NCI-H2196 treated with DMSO at 0.1 percent for 48 hours (cell line): ENCODE data around the gene RASA2.
"Not testable (repeated sequence)": the region's sequence is repeated elsewhere in the genome, so short reads cannot be mapped to it uniquely, and the experiment has no call there.

Experiments
- DNase-seq: peaks from one replicate; lab custom pipeline; 2025; ENCODE audit not compliant: unreplicated experiment; lab: John Stamatoyannopoulos, UW

RASA2 gene

DNA sequence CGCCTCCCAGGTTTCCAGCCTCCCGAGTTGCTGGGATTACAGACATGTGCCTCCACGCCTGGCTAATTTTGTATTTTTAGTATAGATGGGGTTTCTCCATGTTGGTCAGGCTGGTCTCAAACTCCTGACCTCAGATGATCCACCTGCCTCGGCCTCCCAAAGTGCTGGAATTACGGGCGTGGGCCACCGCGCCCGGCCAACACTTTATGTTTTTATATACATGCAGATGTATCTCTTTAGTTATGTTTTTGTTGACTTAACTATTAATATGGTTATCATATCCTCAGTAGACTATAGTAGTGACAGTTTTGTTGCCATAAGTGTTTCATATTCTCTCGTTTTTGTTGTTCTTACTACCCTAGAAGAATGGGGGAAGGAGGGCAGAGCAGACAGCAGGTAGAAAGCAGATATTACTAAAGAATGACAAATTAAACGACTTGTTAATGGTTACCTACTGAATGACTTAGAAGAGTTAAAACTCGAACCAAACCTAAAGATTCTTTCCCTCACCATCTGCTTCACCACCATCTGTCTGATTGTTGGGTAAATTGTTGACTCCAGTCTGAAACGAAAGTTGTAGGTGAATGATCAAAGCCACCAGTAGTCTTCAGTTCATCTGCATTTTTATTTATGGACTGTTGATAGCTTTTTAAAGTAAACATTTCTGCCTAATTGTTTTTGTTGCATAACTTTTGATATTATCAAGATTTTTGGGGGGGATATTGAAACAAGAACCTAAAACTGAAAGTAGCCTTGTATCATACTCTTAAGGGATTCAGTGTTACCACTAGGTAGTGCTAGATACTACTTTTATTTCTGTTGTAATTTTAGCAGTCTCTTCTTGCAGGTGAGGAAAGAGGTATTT, 89.3 kb downstream of the RASA2 start:
- peak; percentile 32 for DNase-seq

DNA sequence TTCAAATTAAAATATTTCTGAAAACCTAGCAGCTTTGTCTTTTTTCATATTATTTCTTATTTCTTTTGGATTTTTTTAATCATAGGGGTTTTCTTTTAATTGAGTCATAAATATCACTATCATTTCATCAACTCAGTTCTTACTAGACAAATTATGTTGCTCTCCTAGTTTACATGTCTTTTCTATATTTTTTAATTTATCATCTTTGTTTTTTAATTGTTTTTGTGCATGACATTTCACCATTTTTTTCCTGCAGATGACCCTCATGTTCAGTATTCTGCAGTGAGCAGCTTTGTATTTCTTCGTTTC, 89.9 kb downstream of the RASA2 start:
- no peak for DNase-seq

DNA sequence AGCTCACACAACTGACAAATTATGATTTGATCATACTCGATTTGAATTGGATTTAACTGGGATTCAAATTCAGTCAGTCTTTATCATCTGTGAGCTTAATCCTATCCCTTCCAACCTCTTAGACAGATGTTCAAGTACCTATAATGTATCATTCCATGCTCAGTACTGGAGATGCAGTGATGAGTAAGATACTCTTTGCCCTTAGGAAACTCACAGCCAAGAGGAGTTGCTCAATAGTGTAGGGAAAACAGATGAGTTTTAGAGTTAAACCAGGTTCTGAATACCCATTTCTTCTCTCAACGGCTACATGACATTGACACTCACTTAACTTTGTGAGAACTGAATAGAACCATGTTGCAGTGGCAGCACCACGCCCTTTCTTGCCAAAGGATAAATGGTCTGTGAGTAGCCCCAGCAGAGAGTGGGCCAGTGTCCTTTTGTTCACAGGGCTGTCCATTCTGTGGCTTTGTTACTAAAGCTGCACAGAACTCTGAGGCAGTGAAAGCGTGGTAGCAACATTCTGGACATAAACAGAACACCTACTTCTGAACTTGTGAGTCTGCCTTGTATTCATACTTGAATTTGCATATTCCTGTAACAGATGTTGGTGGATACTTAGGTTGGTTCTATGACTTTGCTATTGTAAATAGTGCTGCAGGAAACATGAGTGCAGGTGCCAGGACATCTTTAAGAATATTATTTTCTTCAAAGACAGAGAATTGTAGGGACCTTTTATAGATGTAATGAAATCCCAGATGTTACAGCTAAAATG, 91.6 kb downstream of the RASA2 start:
- no peak for DNase-seq

DNA sequence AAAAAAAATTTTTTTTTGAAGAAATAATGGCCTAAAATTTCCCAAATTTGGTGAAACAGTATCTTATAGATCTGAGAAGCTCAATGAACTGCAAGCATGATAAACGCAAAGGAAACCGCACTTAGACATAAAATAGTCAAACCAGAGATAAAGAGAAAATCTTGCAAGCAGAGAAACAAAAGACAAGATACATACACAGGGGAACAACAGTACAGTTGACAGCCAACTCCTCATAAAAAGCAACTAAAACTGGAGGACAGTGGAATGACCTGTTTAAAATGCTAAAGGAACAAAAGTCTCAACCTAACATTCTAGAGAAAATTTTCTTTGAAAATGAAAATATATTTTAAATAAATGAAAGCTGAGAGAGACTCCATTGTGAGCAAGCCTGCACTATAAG, 107.5 kb downstream of the RASA2 start:
- DNase-seq = no peak

DNA sequence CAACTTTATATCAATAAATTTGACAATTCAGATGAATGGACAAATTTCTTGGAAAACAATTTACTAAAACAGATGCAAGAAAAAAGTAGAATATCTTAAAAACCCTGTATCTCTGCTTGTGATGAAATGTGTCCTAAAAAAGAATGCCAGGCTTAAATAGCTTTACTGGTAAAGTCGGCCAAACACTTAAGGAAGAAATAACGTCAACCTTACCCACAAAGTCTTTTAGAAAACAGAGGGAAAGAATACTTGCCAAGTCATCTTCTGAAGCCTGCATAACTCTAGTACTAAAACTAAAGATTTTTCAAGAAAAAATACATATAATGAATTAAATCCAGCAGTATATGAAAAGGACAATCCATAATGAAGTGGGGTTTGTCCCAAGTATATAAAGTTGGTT, 111.1 kb downstream of the RASA2 start:
- no peak for DNase-seq

DNA sequence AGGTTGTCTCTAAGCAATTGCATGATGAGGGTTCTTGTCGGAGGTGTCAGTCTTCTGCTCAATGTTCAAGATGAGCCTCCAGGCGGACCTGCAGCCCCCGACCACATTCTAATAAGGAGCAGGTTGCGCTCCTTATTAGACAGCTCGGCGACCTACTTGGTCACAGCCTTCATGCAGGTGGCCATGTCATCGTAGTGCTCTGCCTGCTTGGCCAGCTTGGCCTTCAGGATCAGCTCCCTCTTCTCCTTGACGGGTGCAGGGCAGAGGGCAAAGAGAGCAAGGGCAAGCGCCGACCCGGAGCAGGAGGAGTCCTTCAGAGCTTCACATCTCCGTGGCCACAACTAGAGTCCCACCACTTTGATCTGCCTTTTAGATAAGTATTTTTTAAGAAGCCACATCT, 113.5 kb downstream of the RASA2 start:
- DNase-seq = no peak

DNA sequence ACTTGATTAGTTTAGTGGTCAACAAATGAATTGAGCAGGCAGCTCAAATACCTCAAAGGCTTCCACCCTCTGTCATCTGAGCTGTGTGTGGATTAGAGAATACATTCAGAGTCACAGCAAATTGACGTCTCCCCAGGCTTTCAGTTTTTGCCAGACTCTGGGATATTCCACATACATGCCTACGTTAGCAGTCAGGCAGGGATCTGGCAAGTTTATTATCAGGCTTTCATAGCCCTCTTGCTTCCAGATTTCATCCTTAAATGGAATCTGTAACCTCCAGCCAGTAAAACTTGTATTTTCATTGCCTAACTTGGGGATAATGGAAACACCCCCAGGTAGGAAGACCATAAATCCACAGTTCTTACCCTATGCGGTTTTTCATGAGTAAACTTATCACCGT, 115.9 kb downstream of the RASA2 start:
- DNase-seq = no peak

DNA sequence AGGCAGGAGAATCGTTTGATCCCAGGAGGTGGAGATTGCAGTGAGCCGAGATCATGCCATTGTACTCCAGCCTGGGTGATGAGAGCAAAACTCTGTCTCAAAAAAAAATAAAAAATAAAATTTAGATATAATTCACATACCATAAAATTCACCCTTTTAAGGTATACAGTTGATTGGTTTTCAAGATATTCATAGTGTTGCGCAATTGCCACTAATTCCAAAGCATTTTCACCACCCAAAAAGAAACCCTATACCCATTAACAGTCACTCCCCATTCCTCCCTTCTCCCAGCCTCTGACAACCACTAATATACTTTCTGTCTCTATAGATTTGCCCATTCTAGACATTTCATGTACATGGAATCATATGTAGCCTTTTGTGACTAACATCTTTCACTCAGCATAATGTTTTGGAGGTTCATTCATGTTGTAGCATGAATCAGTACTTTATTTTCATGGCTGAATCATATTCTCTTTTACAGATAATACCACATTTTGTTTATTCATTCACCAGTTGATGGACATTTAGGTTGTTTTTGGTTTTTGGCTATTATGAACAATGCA, 116.7 kb downstream of the RASA2 start:
- no peak for DNase-seq

DNA sequence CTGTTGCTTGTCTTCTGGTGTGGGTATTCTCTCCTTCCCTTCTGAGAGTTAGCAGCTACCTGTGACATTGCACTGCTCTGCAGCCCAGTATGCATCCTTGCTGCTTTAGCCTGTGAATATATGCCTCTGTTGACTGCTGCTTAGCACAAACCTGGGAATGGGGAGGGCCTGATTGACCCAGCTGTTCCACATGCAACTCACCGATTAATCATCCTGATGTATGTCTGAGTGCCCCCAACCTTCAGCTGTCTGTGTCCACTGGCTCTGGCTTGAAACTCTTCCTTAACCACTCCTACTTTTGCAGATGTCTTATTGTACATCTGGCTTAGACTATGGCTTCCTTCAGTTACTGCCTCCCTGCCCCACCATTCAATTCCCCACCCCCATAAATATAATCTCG, 119.1 kb downstream of the RASA2 start:
- DNase-seq = no peak

DNA sequence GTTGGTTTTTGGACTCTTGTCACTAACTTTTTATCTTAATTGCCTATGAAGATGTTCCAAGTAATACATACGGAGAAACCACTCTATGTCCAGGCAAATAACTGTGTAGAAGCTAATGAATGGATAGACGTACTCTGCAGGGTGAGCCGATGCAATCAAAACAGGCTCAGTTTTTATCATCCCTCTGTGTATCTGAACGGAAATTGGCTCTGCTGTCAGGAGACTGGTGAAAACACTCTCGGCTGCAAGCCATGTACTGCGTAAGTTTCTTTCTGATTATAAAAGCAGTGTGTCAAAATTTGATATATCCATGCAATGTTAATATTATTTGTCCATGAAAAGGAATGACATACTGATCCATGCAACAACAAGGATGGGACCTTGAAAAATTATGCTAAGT, 121.6 kb downstream of the RASA2 start:
- no peak for DNase-seq

DNA sequence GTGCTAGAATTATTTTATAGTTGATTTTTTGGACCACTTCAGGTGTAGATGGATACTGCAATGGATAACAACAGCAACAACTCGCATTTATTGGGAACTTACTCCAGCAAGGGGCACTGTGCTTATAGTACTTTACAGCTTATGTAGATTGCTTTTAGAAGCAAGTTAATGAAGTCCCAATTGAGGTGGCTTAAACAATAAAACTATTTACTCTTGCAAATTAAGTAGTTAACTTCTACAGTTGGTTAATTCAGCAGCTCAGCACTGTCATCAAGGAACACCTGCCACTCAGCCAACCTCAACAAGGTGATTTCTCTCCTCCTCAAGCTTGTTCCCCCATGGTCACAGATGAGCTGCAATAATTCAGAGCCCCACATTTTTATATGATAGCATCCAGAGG, 124.1 kb downstream of the RASA2 start:
- no peak for DNase-seq

DNA sequence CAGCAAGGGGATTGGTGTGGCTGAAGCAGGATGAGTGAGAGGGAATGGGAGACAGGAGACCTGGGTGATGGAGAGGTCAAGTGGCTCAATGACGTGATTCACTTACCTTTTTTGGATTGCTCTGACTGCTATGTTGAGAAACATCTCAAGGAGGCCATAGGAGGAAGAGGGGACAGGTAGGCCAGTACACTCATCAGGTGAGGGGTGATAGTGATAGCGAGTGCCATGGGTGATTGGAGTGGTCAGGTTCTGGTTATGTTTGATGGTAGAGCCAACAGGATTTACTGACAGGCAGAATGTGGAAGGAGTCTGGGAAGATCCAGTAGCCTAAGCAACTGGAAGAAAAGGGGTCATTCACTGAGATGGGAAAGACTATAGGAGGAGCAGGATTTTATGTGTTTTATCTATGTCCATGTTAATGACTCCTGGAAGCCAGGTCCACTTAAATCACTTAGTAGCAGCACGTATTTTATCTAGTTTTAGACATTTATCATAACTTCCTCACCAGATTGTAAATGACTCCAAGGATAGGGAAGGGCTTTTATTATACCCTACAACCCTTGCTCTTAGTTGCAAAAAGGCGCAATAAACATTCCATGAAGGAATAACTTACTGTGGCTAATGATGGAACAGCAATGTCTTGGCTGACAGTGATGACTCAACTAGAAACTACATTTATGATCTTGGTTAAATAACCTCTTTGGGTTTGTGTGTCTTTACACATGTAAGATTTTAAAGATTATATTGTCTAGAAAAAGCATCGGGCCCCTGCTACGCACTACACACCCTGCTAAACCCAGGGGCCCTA, 131.5 kb downstream of the RASA2 start:
- no peak for DNase-seq

DNA sequence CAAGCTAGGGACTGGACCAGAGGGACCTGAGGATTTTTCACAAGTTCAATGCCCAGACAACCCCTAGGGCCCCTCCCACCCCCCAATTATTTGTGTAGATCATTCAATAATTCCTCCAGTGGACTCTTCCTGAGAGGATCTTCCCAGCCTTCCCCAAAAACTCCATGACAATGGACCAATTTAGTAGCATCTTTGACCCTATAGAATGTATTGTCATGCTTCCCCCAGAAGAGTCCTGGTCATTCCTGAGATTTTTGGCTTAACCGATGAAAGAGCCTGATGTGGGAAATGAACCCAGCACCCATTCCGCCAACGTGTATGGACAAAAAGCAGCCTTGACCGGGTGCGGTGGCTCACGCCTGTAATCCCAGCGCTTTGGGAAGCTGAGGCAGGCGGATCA, 132.1 kb downstream of the RASA2 start:
- DNase-seq = no peak

DNA sequence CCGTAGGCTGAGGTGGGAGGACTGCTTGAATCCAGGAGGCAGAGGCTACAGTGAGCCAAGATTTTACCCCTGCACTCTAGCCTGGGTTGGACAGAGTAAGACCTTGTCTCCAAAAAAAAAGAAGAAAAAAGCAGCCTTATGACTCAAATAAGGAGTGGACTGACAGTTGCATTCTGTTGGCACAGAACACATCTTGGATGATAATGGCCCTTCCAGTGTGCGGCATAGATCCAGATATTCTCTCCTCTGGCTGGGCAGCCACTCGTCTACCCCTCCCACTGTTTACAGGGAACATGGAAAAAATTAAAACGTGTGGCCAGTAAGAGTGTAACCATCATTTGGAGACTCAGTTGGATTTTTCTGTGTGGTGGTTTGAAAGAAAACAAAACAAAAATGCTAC, 132.6 kb downstream of the RASA2 start:
- DNase-seq = no peak

DNA sequence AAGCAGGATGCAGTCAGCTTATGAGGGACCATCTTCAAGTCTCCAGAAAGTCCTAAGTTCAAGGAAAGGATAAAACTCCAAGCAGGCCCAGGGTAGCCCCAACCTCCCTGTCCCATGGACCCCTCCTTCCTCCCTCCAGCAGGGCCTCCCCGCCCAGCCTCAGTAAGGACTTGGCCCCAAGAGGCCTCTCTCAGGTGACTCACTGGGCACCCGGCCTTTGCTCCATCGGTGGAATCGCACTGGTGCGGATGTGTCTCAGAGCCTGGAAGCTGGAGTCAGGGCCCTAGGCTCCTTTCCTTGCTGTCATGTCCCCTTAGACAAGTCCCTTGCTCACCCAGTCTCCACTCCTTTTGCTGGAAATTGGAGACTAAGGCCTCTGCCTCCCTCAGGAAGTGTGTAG, 136.9 kb downstream of the RASA2 start:
- DNase-seq = no peak

DNA sequence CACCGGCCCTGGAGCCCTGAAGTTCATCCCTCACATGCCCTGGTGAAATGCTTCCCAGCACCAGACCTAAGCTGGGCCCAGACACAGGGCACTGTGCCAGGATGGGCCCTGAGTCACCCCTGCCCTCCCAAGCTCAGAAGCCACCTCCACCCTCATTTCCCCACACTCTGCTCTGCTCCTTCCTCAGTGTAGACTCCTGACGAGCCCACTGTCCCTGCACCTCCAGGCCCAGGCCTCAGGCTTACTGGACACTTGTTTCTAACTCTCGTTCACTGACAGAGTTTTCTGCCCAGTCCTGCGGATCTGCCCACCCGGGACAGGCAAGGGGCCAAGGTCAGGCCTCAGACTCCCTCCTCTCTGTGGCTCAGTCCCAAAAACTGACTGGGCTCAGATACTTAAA, 138.7 kb downstream of the RASA2 start:
- DNase-seq = no peak

DNA sequence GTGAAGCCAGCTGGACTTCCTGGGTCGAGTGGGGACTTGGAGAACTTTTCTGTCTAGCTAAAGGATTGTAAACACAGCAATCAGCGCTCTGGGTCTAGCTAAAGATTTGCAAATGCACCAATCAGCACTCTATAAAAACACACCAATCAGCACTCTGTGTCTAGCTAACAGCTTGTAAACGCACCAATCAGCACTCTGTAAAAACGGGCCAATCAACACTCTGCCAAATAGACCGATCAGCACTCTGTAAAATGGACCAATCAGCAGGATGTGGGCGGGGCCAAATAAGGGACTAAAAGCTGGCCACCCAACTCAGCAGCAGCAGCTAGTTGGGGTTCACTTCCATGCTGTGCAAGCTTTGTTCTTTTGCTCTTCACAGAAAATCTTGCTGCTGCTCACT, 141.5 kb downstream of the RASA2 start:
- DNase-seq = not testable (repeated sequence)

DNA sequence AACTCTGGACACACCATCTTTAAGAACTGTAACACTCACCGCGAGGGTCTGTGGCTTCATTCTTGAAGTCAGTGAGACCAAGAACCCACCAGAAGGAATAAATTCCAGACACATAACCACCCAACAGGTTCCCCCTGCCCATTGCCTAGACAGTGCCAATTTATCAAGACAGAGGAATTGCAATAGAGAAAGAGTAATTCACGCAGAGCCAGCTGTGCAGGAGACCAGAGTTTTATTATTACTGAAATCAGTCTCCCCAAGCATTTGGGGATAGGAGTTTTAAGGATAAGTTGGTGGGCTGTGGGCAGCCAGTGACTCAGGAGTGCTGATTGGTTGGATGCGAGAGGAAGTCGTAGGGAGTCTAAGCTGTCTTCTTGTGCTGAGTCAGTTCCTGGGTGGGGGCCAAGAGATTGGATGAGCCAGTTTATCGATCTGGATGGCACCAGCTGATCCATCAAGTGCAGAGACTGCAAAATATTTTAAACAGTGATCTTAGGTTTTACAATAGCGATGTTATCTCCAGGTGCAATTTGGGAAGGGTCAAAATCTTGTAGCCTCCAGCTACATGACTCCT, 142.1 kb downstream of the RASA2 start:
- not testable (repeated sequence) for DNase-seq

DNA sequence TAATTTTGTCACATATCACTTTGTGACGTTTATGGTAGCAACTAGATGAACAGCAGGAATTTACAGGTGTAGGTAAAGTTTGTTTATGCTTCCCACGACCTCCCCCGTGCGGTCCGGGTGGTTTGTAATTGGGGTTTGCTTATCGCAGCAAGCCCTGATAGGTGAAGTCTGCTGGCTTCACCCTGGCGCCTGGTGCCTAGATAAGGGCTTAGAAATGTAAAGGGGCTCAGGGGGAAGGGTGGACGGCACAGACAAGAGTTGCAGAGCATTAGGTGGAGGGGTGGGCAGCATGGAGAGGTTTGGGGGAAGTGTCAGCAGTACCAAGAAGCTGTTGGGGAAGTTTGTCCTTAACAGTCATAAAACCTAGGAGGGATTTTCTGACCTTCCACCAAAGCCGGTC, 143.1 kb downstream of the RASA2 start:
- no peak for DNase-seq

DNA sequence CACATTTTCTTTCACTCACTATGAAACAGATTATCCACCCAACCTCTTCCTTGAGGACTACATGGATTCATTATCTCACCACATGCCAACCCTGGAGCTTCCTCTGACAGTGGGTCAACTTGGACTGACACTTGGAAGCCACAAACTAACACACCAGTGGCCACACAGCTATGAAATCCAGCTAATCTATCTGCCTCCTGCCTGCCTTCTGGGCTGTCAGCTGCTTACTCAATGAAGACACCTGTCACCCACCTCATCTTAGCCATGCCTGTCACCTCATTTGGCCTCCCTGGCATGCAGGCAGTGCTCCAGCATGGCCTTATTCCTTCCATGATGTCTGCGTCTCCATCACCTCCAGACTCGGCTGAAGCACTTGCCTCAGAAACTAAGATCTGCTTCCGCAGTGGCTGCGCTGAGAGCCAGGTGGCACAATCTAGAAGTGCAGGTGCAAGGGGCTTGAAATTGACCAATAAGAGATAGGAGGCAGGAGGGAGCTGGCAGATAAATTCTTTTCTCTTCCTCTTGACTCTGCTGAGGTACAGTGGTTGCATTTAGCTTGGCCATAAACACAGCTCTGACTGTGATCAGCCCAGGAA, 146.1 kb downstream of the RASA2 start:
- no peak for DNase-seq

DNA sequence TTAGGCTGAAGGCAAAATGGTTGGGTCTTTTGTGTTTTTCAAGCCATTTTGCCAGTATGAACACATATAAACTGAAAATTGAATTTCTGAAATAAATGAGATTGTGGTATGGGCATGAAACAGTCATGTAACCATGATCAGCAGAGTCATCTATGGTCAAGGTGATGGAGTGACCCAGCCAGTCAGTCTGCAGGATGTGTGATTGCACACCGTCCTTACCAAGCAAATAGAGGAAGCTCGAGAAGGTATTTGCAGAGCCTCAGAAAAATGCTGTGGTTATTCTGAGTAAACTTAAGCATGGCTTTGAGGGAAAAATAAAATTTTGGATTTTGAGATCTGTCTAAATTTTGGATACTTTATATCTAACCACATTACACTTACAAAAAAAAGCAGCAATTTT, 155.4 kb downstream of the RASA2 start:
- no peak for DNase-seq
